Measurements from ENCODE around the gene SLC16A10.
"Not testable (repeated sequence)": the region's sequence is repeated elsewhere in the genome, so short reads cannot be mapped to it uniquely, and the experiment has no call there.

Gene SLC16A10

GRCh38 chr6:111087106-111087835 lies at the start of gene SLC16A10:
Gene SLC16A10, plus strand, starts transcription at chr6:111087503. Its CDS starts 250 bp downstream, at chr6:111087753.
- peaks cover 23 to 40% of the 10 kb centered on the region in 2 donors for H3K27me3 Mint-ChIP-seq
- H3K4me1 Mint-ChIP-seq = peaks cover 17 to 35% of the 10 kb centered on the region in 2 donors
- ATAC-seq (replicated peaks) (peak; percentile 84 to 88), DNase-seq (peak; percentile 59)
- no peaks in the 10 kb centered on the region for H3K36me3 Mint-ChIP-seq
- peak within 1 kb of the TSS; percentile 72 for H3K27ac Mint-ChIP-seq
- H3K4me3 Mint-ChIP-seq = peak within 1 kb of the TSS; percentile 85 to 86
- H3K9me3 Mint-ChIP-seq = no peaks in the 10 kb centered on the region

- Mint-ChIP-seq H3K27ac (no peak overlapping the region), H3K9me3 (no peaks in the 10 kb centered on the region), H3K36me3 (no peaks in the 10 kb centered on the region), H3K4me3 (no peak overlapping the region), H3K27me3 (peaks cover 0 to 4% of the 10 kb centered on the region in 2 donors), H3K4me1 (peaks cover 5% of the 10 kb centered on the region in 2 donors)
- peak; percentile 77 to 88 for ATAC-seq (replicated peaks)
- no peak for DNase-seq
These were observed 48.6 kb upstream of the SLC16A10 start for GRCh38 chr6:111038534-111039252.

- no peak for ATAC-seq (replicated peaks)
- Mint-ChIP-seq H3K4me3 (no peak overlapping the region), H3K27ac (no peak overlapping the region), H3K36me3 (no peaks in the 10 kb centered on the region), H3K27me3 (peaks cover 0 to 4% of the 10 kb centered on the region in 2 donors), H3K4me1 (peaks cover 5% of the 10 kb centered on the region in 2 donors), H3K9me3 (no peaks in the 10 kb centered on the region)
- DNase-seq = no peak
These were observed 45.4 kb upstream of the SLC16A10 start for GRCh38 chr6:111041917-111042316.

GRCh38 chr6:111047244-111047643 lies 40.1 kb upstream of the SLC16A10 start:
- Mint-ChIP-seq H3K36me3 (no peaks in the 10 kb centered on the region), H3K27ac (no peak overlapping the region), H3K27me3 (no peaks in the 10 kb centered on the region), H3K4me3 (no peak overlapping the region), H3K9me3 (no peaks in the 10 kb centered on the region), H3K4me1 (no peaks in the 10 kb centered on the region)
- no peak for ATAC-seq (replicated peaks)
- DNase-seq = no peak

- Mint-ChIP-seq H3K27ac (no peak overlapping the region), H3K36me3 (no peaks in the 10 kb centered on the region), H3K27me3 (no peaks in the 10 kb centered on the region), H3K4me3 (no peak overlapping the region), H3K4me1 (no peaks in the 10 kb centered on the region), H3K9me3 (no peaks in the 10 kb centered on the region)
- ATAC-seq (replicated peaks) (no peak), DNase-seq (no peak)
These were observed 36.9 kb upstream of the SLC16A10 start for GRCh38 chr6:111050261-111051023.

- H3K27me3 Mint-ChIP-seq = peaks cover 0 to under 1% of the 10 kb centered on the region in 2 donors
- H3K4me3 Mint-ChIP-seq = no peak overlapping the region
- DNase-seq (no peak), ATAC-seq (replicated peaks) (no peak)
- H3K4me1 Mint-ChIP-seq = no peaks in the 10 kb centered on the region
- H3K36me3 Mint-ChIP-seq = no peaks in the 10 kb centered on the region
- H3K27ac Mint-ChIP-seq = no peak overlapping the region
- H3K9me3 Mint-ChIP-seq = no peaks in the 10 kb centered on the region
These were observed 35.1 kb upstream of the SLC16A10 start for GRCh38 chr6:111052171-111052570.

- Mint-ChIP-seq H3K4me1 (peaks cover 0 to 2% of the 10 kb centered on the region in 2 donors), H3K27ac (no peak overlapping the region), H3K4me3 (no peak overlapping the region), H3K27me3 (peaks cover 0 to 9% of the 10 kb centered on the region in 2 donors), H3K36me3 (no peaks in the 10 kb centered on the region), H3K9me3 (peaks cover 0 to 3% of the 10 kb centered on the region in 2 donors)
- DNase-seq (no peak), ATAC-seq (replicated peaks) (peak; percentile 67 to 74)
These were observed 30.1 kb upstream of the SLC16A10 start for GRCh38 chr6:111057074-111057752.

GRCh38 chr6:111061508-111061907 lies 25.8 kb upstream of the SLC16A10 start:
- H3K27me3 Mint-ChIP-seq = peaks cover 7 to 17% of the 10 kb centered on the region in 2 donors
- H3K27ac Mint-ChIP-seq = no peak overlapping the region
- no peak overlapping the region for H3K4me3 Mint-ChIP-seq
- H3K4me1 Mint-ChIP-seq = peaks cover 0 to 9% of the 10 kb centered on the region in 2 donors
- H3K36me3 Mint-ChIP-seq = peaks cover 0 to 6% of the 10 kb centered on the region in 2 donors
- DNase-seq = no peak
- ATAC-seq (replicated peaks) = no peak
- H3K9me3 Mint-ChIP-seq = peaks cover 4 to 9% of the 10 kb centered on the region in 2 donors

GRCh38 chr6:111061985-111062384 lies 25.3 kb upstream of the SLC16A10 start:
- H3K9me3 Mint-ChIP-seq; H3K27ac Mint-ChIP-seq; ATAC-seq (replicated peaks); H3K36me3 Mint-ChIP-seq; DNase-seq; H3K4me3 Mint-ChIP-seq; H3K4me1 Mint-ChIP-seq: not testable (repeated sequence)
- H3K27me3 Mint-ChIP-seq = peaks cover 8 to 17% of the 10 kb centered on the region in 2 donors

GRCh38 chr6:111062860-111063259 lies 24.4 kb upstream of the SLC16A10 start:
- not testable (repeated sequence) for H3K36me3 Mint-ChIP-seq, H3K9me3 Mint-ChIP-seq

GRCh38 chr6:111068109-111068865 lies 19.0 kb upstream of the SLC16A10 start:
- ATAC-seq (replicated peaks) (no peak), DNase-seq (no peak)
- H3K27me3 Mint-ChIP-seq = peaks cover 8 to 23% of the 10 kb centered on the region in 2 donors
- peaks cover 0 to 6% of the 10 kb centered on the region in 2 donors for H3K4me1 Mint-ChIP-seq
- peaks cover 0 to 3% of the 10 kb centered on the region in 2 donors for H3K9me3 Mint-ChIP-seq
- H3K4me3 Mint-ChIP-seq = no peak overlapping the region
- no peak overlapping the region for H3K27ac Mint-ChIP-seq
- H3K36me3 Mint-ChIP-seq = peaks cover 0 to 3% of the 10 kb centered on the region in 2 donors

More at GRCh38 chr6:111062860-111063259, 24.4 kb upstream of the SLC16A10 start:
- H3K27me3 Mint-ChIP-seq = peaks cover 8 to 15% of the 10 kb centered on the region in 2 donors
- not testable (repeated sequence) for H3K4me1 Mint-ChIP-seq; H3K27ac Mint-ChIP-seq; H3K4me3 Mint-ChIP-seq; DNase-seq; ATAC-seq (replicated peaks)

- H3K27me3 Mint-ChIP-seq = peaks cover 8 to 23% of the 10 kb centered on the region in 2 donors
- peaks cover 0 to 3% of the 10 kb centered on the region in 2 donors for H3K36me3 Mint-ChIP-seq
- ATAC-seq (replicated peaks) = no peak
These were observed 18.5 kb upstream of the SLC16A10 start for GRCh38 chr6:111068866-111069234.

GRCh38 chr6:111069382-111070104 lies 17.8 kb upstream of the SLC16A10 start:
- peak in 1 of 2 donors; percentile 50 for ATAC-seq (replicated peaks)

More at GRCh38 chr6:111068866-111069234, 18.5 kb upstream of the SLC16A10 start:
- no peak for DNase-seq
- H3K4me1 Mint-ChIP-seq = peaks cover 0 to 6% of the 10 kb centered on the region in 2 donors
- H3K4me3 Mint-ChIP-seq = no peak overlapping the region
- no peak overlapping the region for H3K27ac Mint-ChIP-seq
- H3K9me3 Mint-ChIP-seq = peaks cover 0 to 1% of the 10 kb centered on the region in 2 donors

More at GRCh38 chr6:111069382-111070104, 17.8 kb upstream of the SLC16A10 start:
- peaks cover 0 to 3% of the 10 kb centered on the region in 2 donors for H3K36me3 Mint-ChIP-seq
- no peak overlapping the region for H3K27ac Mint-ChIP-seq
- peaks cover 0 to 6% of the 10 kb centered on the region in 2 donors for H3K4me1 Mint-ChIP-seq
- H3K4me3 Mint-ChIP-seq = no peak overlapping the region
- peaks cover 8 to 23% of the 10 kb centered on the region in 2 donors for H3K27me3 Mint-ChIP-seq
- H3K9me3 Mint-ChIP-seq = no peaks in the 10 kb centered on the region
- DNase-seq = no peak
